KOPT-K1 (cell line): ENCODE measurements around the gene PDS5A.

Experiments used
- H3K27ac ChIP-seq: fragments of 200-600 bp; sonication (generic); 2 replicates; pipeline ENCODE4 v1.5.1; 2016; ENCODE audit warnings: antibody characterized with exemption, mild to moderate bottlenecking, low read depth, low read length; ENCODE audit not compliant: poor library complexity, severe bottlenecking
- H3K36me3 ChIP-seq: fragments of 200-600 bp; sonication (generic); 2 replicates; pipeline ENCODE4 v1.5.1; 2017; ENCODE audit warnings: antibody characterized with exemption, mild to moderate bottlenecking, low read length, moderate library complexity; ENCODE audit not compliant: insufficient read depth
- H3K9me3 ChIP-seq: fragments of 200-600 bp; sonication (generic); 2 replicates; pipeline ENCODE4 v1.5.1; 2017; ENCODE audit warnings: antibody characterized with exemption, low read length, mild to moderate bottlenecking; ENCODE audit not compliant: insufficient read depth, poor library complexity, severe bottlenecking

Gene PDS5A

GRCh38 chr4:39893693-39894072 is 84.0 kb downstream of the PDS5A start:
- Histone ChIP-seq H3K9me3 (no peaks in the 10 kb centered on the region), H3K36me3 (peaks cover 99% of the 10 kb centered on the region), H3K27ac (no peak overlapping the region)

GRCh38 chr4:39892988-39893692 is 84.6 kb downstream of the PDS5A start:
- no peak overlapping the region for H3K27ac ChIP-seq
- H3K36me3 ChIP-seq, result peaks cover 99% of the 10 kb centered on the region
- no peaks in the 10 kb centered on the region for H3K9me3 ChIP-seq

DNA sequence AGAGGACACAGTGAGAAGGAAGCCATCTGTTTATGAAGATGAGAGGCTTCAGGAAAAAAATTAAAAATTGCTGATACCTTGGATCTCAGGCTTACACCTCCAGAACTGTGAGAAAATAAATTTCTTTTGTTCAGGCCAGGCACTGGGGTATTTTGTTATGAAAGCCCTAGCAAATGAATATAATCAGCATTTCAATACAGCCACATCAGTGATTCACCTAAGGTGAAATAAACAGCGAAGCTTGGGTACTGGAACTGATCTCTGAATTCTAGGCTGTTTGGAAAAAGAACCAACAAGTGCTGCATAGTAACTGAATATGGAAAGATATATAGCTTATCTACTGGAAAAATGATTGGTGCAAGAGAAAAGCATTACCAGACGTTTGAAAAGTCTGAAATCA is 88.5 kb downstream of the PDS5A start:
- Histone ChIP-seq H3K36me3 (peaks cover 100% of the 10 kb centered on the region), H3K27ac (no peak overlapping the region)

GRCh38 chr4:39888541-39888940 is 89.2 kb downstream of the PDS5A start:
- H3K9me3 ChIP-seq, result no peaks in the 10 kb centered on the region
- peaks cover 100% of the 10 kb centered on the region for H3K36me3 ChIP-seq
- H3K27ac ChIP-seq, result no peak overlapping the region

More for the DNA sequence above, 88.5 kb downstream of the PDS5A start:
- no peaks in the 10 kb centered on the region for H3K9me3 ChIP-seq

- peaks cover 100% of the 10 kb centered on the region for H3K36me3 ChIP-seq
- H3K9me3 ChIP-seq, result no peaks in the 10 kb centered on the region
- H3K27ac ChIP-seq, result no peak overlapping the region
These were observed 94.1 kb downstream of the PDS5A start for GRCh38 chr4:39883646-39884045.

- Histone ChIP-seq H3K27ac (no peak overlapping the region), H3K9me3 (no peaks in the 10 kb centered on the region), H3K36me3 (peaks cover 100% of the 10 kb centered on the region)
These were observed 95.9 kb downstream of the PDS5A start for GRCh38 chr4:39881789-39882188.

DNA sequence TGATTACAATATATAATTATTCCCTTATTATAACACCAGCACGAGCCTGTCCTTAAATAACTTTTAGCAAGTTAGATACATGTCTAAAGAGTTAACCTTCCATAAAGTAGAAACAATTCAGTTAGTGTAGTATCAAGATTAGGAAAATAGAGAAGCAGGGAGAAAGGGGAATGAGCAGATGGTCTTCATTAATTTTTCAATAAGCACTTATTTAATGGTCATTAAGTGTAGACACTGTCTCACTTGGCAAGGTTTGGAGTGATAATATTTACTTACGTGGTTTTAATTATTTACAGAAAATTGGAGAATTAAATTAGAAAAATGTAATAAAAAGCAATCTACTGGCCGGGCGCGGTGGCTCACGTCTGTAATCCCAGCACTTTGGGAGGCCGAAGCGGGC is 99.7 kb downstream of the PDS5A start:
- no peaks in the 10 kb centered on the region for H3K9me3 ChIP-seq
- peaks cover 100% of the 10 kb centered on the region for H3K36me3 ChIP-seq
- no peak overlapping the region for H3K27ac ChIP-seq

DNA sequence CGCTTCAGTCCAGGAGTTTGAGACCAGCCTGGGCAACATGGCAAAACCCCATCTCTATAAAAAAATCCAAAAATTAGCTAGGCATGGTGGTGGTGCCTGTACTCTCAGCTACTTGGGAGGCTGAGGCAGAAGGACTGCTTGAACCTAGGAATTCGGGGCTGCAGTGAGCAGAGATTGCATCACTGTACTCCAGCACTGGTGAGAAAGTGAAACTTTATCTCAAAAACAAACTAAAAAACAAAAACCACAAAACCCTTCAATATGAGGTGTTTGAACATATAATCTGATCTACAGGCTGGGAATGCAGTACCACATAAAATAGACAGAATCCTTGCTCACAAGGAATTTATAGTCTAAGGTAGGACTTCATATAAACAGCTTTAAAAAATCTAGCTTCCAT is 103.9 kb downstream of the PDS5A start:
- Histone ChIP-seq H3K36me3 (peaks cover 100% of the 10 kb centered on the region), H3K27ac (no peak overlapping the region), H3K9me3 (no peaks in the 10 kb centered on the region)

GRCh38 chr4:39865280-39865679 is 112.4 kb downstream of the PDS5A start:
- H3K9me3 ChIP-seq, result no peaks in the 10 kb centered on the region
- peaks cover 96% of the 10 kb centered on the region for H3K36me3 ChIP-seq

GRCh38 chr4:39864391-39864790 is 113.3 kb downstream of the PDS5A start:
- H3K27ac ChIP-seq, result no peak overlapping the region
- peaks cover 96% of the 10 kb centered on the region for H3K36me3 ChIP-seq
- H3K9me3 ChIP-seq, result no peaks in the 10 kb centered on the region

More at GRCh38 chr4:39865280-39865679, 112.4 kb downstream of the PDS5A start:
- no peak overlapping the region for H3K27ac ChIP-seq

- H3K36me3 ChIP-seq, result peaks cover 100% of the 10 kb centered on the region
- no peak overlapping the region for H3K27ac ChIP-seq
- H3K9me3 ChIP-seq, result peaks cover 7% of the 10 kb centered on the region
These were observed 116.9 kb downstream of the PDS5A start for GRCh38 chr4:39860804-39861203.

- no peak overlapping the region for H3K27ac ChIP-seq
- H3K9me3 ChIP-seq, result peaks cover 8% of the 10 kb centered on the region
- peaks cover 89% of the 10 kb centered on the region for H3K36me3 ChIP-seq
These were observed 121.7 kb downstream of the PDS5A start for GRCh38 chr4:39855909-39856512.

- Histone ChIP-seq H3K27ac (no peak overlapping the region), H3K9me3 (peaks cover 8% of the 10 kb centered on the region), H3K36me3 (peaks cover 87% of the 10 kb centered on the region)
These were observed 125.1 kb downstream of the PDS5A start for GRCh38 chr4:39852636-39853035.

- no peak overlapping the region for H3K27ac ChIP-seq
- peaks cover under 1% of the 10 kb centered on the region for H3K9me3 ChIP-seq
- H3K36me3 ChIP-seq, result peaks cover 86% of the 10 kb centered on the region
These were observed 127.0 kb downstream of the PDS5A start for GRCh38 chr4:39850727-39851126.

DNA sequence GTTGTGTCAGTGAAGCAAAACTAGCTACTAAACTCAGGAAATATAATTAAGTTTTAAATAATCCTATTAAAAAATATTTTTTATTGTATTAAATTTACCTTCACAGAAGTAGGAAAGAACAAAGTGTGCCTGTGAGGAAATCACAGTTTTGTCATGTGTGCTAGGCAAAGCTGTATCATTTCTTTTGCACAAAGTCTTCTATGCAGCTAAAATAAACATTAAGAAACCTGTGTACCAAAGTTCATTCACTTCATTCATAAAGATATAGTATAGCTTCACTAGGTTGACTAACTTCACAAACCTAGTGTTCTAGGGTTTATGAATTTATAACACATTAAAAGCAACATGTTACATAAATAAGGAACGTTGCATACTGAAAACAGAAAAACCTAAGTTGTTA is 131.0 kb downstream of the PDS5A start:
- Histone ChIP-seq H3K9me3 (no peaks in the 10 kb centered on the region), H3K36me3 (peaks cover 89% of the 10 kb centered on the region), H3K27ac (no peak overlapping the region)

- H3K27ac ChIP-seq, result no peak overlapping the region
- H3K9me3 ChIP-seq, result no peaks in the 10 kb centered on the region
- H3K36me3 ChIP-seq, result peaks cover 95% of the 10 kb centered on the region
These were observed 131.6 kb downstream of the PDS5A start for GRCh38 chr4:39846120-39846519.
